ENCODE measurements around the gene GSG1L.

Gene GSG1L

GRCh38 chr16:27954191-27954590, 109.3 kb downstream of the GSG1L start:
- H3K36me3 ChIP-seq (ENCODE audit: insufficient read depth): no peaks in the 10 kb centered on the region
- no peak overlapping the region for H2AFZ ChIP-seq (ENCODE audit: low read depth)
- H3K9ac ChIP-seq: no peak overlapping the region
- no peak overlapping the region for H3K4me2 ChIP-seq
- no peaks in the 10 kb centered on the region for H3K4me1 ChIP-seq (ENCODE audit: low read depth, poor library complexity, severe bottlenecking)
- no peaks in the 10 kb centered on the region for H3K27me3 ChIP-seq (ENCODE audit: insufficient read depth, low read depth)
- TF ChIP-seq CTCF (conservative IDR thresholded peaks at IDR 0.05; ENCODE audit: low read depth, low read length): no peak
- H4K20me1 ChIP-seq (ENCODE audit: insufficient read depth): no peaks in the 10 kb centered on the region
- no peak overlapping the region for H3K4me3 ChIP-seq (IDR thresholded peaks at IDR 0.05; ENCODE audit: insufficient read depth, low read depth, low read length)
- H3K79me2 ChIP-seq (ENCODE audit: insufficient read depth, low read depth): no peaks in the 10 kb centered on the region
- no peak overlapping the region for H3K27ac ChIP-seq

- H3K27me3 ChIP-seq (ENCODE audit: insufficient read depth, low read depth): no peaks in the 10 kb centered on the region
- TF ChIP-seq CTCF (conservative IDR thresholded peaks at IDR 0.05; ENCODE audit: low read depth, low read length): no peak
- H2AFZ ChIP-seq (ENCODE audit: low read depth): no peak overlapping the region
- no peak overlapping the region for H3K27ac ChIP-seq
- no peak overlapping the region for H3K9ac ChIP-seq
- no peaks in the 10 kb centered on the region for H4K20me1 ChIP-seq (ENCODE audit: insufficient read depth)
- H3K79me2 ChIP-seq (ENCODE audit: insufficient read depth, low read depth): no peaks in the 10 kb centered on the region
- no peaks in the 10 kb centered on the region for H3K4me1 ChIP-seq (ENCODE audit: low read depth, poor library complexity, severe bottlenecking)
- no peak overlapping the region for H3K4me2 ChIP-seq
- no peaks in the 10 kb centered on the region for H3K36me3 ChIP-seq (ENCODE audit: insufficient read depth)
- H3K4me3 ChIP-seq (IDR thresholded peaks at IDR 0.05; ENCODE audit: insufficient read depth, low read depth, low read length): no peak overlapping the region
Observed at GRCh38 chr16:27952811-27953210, 110.7 kb downstream of the GSG1L start.

- no peaks in the 10 kb centered on the region for H3K79me2 ChIP-seq (ENCODE audit: insufficient read depth, low read depth)
Observed at GRCh38 chr16:27951489-27952120, 111.9 kb downstream of the GSG1L start.

GRCh38 chr16:27950206-27950887, 113.2 kb downstream of the GSG1L start:
- Histone ChIP-seq H3K36me3 (ENCODE audit: insufficient read depth) (no peaks in the 10 kb centered on the region), H2AFZ (ENCODE audit: low read depth) (no peak overlapping the region), H3K27ac (no peak overlapping the region), H4K20me1 (ENCODE audit: insufficient read depth) (no peaks in the 10 kb centered on the region), H3K9ac (no peak overlapping the region), H3K27me3 (ENCODE audit: insufficient read depth, low read depth) (no peaks in the 10 kb centered on the region), H3K79me2 (ENCODE audit: insufficient read depth, low read depth) (no peaks in the 10 kb centered on the region), H3K4me2 (no peak overlapping the region), H3K4me1 (ENCODE audit: low read depth, poor library complexity, severe bottlenecking) (no peaks in the 10 kb centered on the region), H3K4me3 (IDR thresholded peaks at IDR 0.05; ENCODE audit: insufficient read depth, low read depth, low read length) (no peak overlapping the region)
- TF ChIP-seq CTCF (conservative IDR thresholded peaks at IDR 0.05; ENCODE audit: low read depth, low read length): no peak

More at GRCh38 chr16:27951489-27952120, 111.9 kb downstream of the GSG1L start:
- no peak overlapping the region for H3K4me3 ChIP-seq (IDR thresholded peaks at IDR 0.05; ENCODE audit: insufficient read depth, low read depth, low read length)
- TF ChIP-seq CTCF (conservative IDR thresholded peaks at IDR 0.05; ENCODE audit: low read depth, low read length): no peak
- H3K36me3 ChIP-seq (ENCODE audit: insufficient read depth): no peaks in the 10 kb centered on the region
- no peak overlapping the region for H3K27ac ChIP-seq
- H2AFZ ChIP-seq (ENCODE audit: low read depth): no peak overlapping the region
- H3K4me1 ChIP-seq (ENCODE audit: low read depth, poor library complexity, severe bottlenecking): no peaks in the 10 kb centered on the region
- H3K9ac ChIP-seq: no peak overlapping the region
- H4K20me1 ChIP-seq (ENCODE audit: insufficient read depth): no peaks in the 10 kb centered on the region
- H3K27me3 ChIP-seq (ENCODE audit: insufficient read depth, low read depth): no peaks in the 10 kb centered on the region
- no peak overlapping the region for H3K4me2 ChIP-seq
